ENCODE measurements around the gene HOXC12. TPM values are rescaled to one million over a fixed set of nuclear protein-coding genes. Genes with fewer than 3 reads are reported as not detected.

HOXC12 gene
- total and polyA plus RNA-seq, 2 of the 8 experiments (the other 6 are each of a cell fraction or from before 2014, with no cell fraction given): not detected

DNA sequence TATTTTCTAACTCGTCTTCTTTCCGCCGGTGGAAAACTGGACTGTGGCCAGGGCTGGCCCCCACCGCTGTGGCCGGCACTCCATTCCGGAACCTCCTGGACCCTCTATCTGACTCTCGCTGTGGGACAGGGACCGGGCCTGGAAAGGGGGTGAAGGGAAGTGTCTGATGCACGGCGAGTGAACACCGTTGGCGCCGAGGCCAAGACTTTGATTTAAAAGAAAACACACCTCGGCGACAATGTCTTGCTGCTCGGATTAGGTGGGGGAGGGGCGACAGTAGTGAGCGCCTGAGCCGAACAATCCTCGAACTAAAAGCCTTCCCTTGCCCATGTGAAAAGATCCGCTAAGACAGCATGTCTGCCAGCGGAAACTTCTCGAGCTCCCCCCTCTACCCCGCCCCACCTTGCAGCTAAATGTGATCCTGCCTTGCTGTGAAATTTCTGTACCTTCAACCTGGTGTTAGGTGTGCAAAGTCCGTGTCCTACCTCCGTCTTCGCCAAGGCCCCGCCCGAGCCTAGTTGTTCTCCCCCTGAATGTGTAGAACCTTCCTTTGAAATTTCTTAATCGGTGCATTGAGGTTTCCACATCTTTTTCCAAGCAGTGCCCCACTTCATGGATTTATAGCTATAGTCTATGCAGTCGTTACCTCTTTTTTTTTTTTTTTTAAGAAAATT lies 20.9 kb downstream of the HOXC12 start:
- FAIRE-seq (no peak), DNase-seq (ENCODE audit: low read depth in 1 of 2, low spot score in 2 of 2) (no peak)
- 8% methylated on average over 30 of the region's 31 CpGs; no CpG with 5 or more reads in 1 of the 2 experiments for WGBS, 2 experiments (ENCODE audit: extremely low coverage in 1 of 2, insufficient coverage in 1 of 2, insufficient read length in 1 of 2, insufficient replicate concordance in 2 of 2, low coverage in 1 of 2, low lambda C conversion rate in 2 of 2, missing lambda C conversion rate in 1 of 2)
- Histone ChIP-seq H2BK20ac (ENCODE audit: low read length) (no peak overlapping the region), H2BK5ac (ENCODE audit: low read depth, low read length) (no peak overlapping the region), H3K23me2 (ENCODE audit: low read depth, low read length) (peaks cover 1% of the 10 kb centered on the region; the same call in 1 of the 2 replicates), H3K4ac (replicated peaks; ENCODE audit: insufficient read length, low read depth, low read length) (no peak overlapping the region), H2AFZ (ENCODE audit: low read length) (no peak overlapping the region), H3K36me3 (ENCODE audit: control insufficient read depth in 2 of 4, insufficient read depth in 4 of 4, low read length in 3 of 4) (peaks cover 0 to 3% (median 0%) of the 10 kb centered on the region in 4 experiments; a peak in 1 of 8 replicates), H3K9me3 (ENCODE audit: insufficient read depth in 2 of 2, low read depth in 1 of 2, low read length in 1 of 2) (0 out of 4 replicates have a peak, but pooled peaks cover 0 to 2% of the 10 kb centered on the region in 2 experiments), H3K4me1 (replicated peaks in 1 of 4; ENCODE audit: control insufficient read depth in 3 of 4, insufficient read depth in 4 of 4, low read length in 3 of 4) (peaks cover 0 to 10% (median 4%) of the 10 kb centered on the region in 4 experiments; a peak in 6 of 7 replicates), H2BK12ac (ENCODE audit: low read depth, low read length) (0 out of 2 replicates have a peak overlapping the region, but pooled peaks have one; percentile 27), H3K27ac (ENCODE audit: low read depth, low read length) (no peak overlapping the region), H4K5ac (ENCODE audit: insufficient read length, low read depth, low read length) (no peak overlapping the region), H4K91ac (replicated peaks; ENCODE audit: insufficient read length, low read length) (no peak overlapping the region), H2BK15ac (ENCODE audit: low read length) (no peak overlapping the region), H3K79me1 (ENCODE audit: low read depth, low read length) (no peaks in the 10 kb centered on the region), H3K4me2 (ENCODE audit: insufficient read depth in 1 of 2, low read depth in 2 of 2, low read length in 2 of 2) (peak overlapping the region in 1 of 2 experiments; percentile 29; a peak in 1 of 4 replicates), H3K27me3 (replicated peaks in 1 of 4; ENCODE audit: control insufficient read depth in 3 of 4, extremely low read depth in 1 of 4, insufficient read depth in 3 of 4, low read length in 3 of 4) (peaks cover 96 to 100% (median 99%) of the 10 kb centered on the region in 4 experiments), H3K4me3 (ENCODE audit: extremely low read depth in 1 of 4, insufficient read depth in 2 of 4, low read depth in 3 of 4, low read length in 4 of 4) (peak overlapping the region in 1 of 4 experiments; percentile 6; a peak in 1 of 8 replicates), H3K9ac (replicated peaks in 1 of 4; ENCODE audit: extremely low read depth in 1 of 4, low read depth in 3 of 4, low read length in 3 of 4) (no peak overlapping the region), H3K79me2 (ENCODE audit: control insufficient read depth in 1 of 2, insufficient read depth in 2 of 2, low read length in 2 of 2) (no peaks in the 10 kb centered on the region), H4K8ac (ENCODE audit: extremely low read depth, insufficient read depth, low read length) (no peak overlapping the region), H3K18ac (ENCODE audit: extremely low read depth, low read length) (no peak overlapping the region), H2BK120ac (replicated peaks; ENCODE audit: low read depth, low read length) (no peak overlapping the region), H3K56ac (replicated peaks; ENCODE audit: insufficient read length, low read depth, low read length) (no peak overlapping the region), H3K23ac (ENCODE audit: insufficient read length) (no peak overlapping the region), H3K14ac (ENCODE audit: insufficient read length) (no peak overlapping the region), H2AK5ac (ENCODE audit: low read depth, low read length) (no peak overlapping the region), H4K20me1 (replicated peaks in 1 of 2; ENCODE audit: control insufficient read depth in 1 of 2, insufficient read depth in 2 of 2, low read length in 2 of 2) (peaks cover 22 to 29% of the 10 kb centered on the region in 2 experiments)
- POLR2A ChIA-PET (ENCODE audit: partially characterized antibody): interaction anchor here (0.8 kb wide), 1 partner anchor 13 kb away, joined by 3 read pairs; no protein-coding TSS in a partner anchor
- CTCF ChIA-PET (ENCODE audit: partially characterized antibody): interaction anchor here (0.7 to 1.9 kb wide), 6 partner anchors 9 to 33 kb away, joined by 3 to 7 read pairs (median 4); partner anchors contain the start of genes HOXC10 and HOXC8
- TF ChIP-seq, protein P1, sequence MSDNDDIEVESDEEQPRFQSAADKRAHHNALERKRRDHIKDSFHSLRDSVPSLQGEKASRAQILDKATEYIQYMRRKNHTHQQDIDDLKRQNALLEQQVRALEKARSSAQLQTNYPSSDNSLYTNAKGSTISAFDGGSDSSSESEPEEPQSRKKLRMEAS (IDR thresholded peaks at IDR 0.05): peak; percentile 9; the same call in 1 of the 2 replicates
- peak; percentile 15; the same call in 1 of the 2 replicates for TF ChIP-seq SUZ12 (IDR thresholded peaks at IDR 0.05; ENCODE audit: low read length)
- TF ChIP-seq ZNF274 (IDR thresholded peaks at IDR 0.05; ENCODE audit: borderline replicate concordance, extremely low read depth, low read length): no peak
- TF ChIP-seq HDAC2 (IDR thresholded peaks at IDR 0.05; ENCODE audit: borderline replicate concordance in 1 of 2, low read depth in 2 of 2, low read length in 2 of 2): no peak
- peak; percentile 91 for TF ChIP-seq CTBP2 (IDR thresholded peaks at IDR 0.05; ENCODE audit: borderline replicate concordance, insufficient read depth, insufficient read length, low read length)
- TF ChIP-seq EP300 (IDR thresholded peaks at IDR 0.05; ENCODE audit: borderline replicate concordance in 1 of 2, low read depth in 2 of 2, low read length in 2 of 2): no peak
- no peak for TF ChIP-seq BRCA1 (IDR thresholded peaks at IDR 0.05; ENCODE audit: low read depth, low read length)
- TF ChIP-seq CBX8 (IDR thresholded peaks at IDR 0.05; ENCODE audit: borderline replicate concordance, low read depth, low read length): 0 out of 2 replicates have a peak, but pooled peaks have one; percentile 67
- TF ChIP-seq EGR1 (IDR thresholded peaks at IDR 0.05; ENCODE audit: borderline replicate concordance, low read depth, low read length): 0 out of 2 replicates have a peak, but pooled peaks have one; percentile 25
- TF ChIP-seq TCF12 (IDR thresholded peaks at IDR 0.05; ENCODE audit: low read depth, low read length): 0 out of 2 replicates have a peak, but pooled peaks have one; percentile 40

Data from H1 (cell line).